ENCODE data around the gene TENM4. TPM values are rescaled to one million over a fixed set of nuclear protein-coding genes. Genes with fewer than 3 reads are reported as not detected.
A peak's percentile ranks its signal among the peaks of the same experiment; 100 is the strongest.
"Not testable (repeated sequence)": the region's sequence is repeated elsewhere in the genome, so short reads cannot be mapped to it uniquely, and the experiment has no call there.

TENM4 gene
- total and polyA plus RNA-seq, 10 of the 15 experiments (the other 5 are each of a cell fraction or from before 2014, with no cell fraction given) = 0.03 to 0.12 (median 0.06) TPM; not detected in 7

- no peak overlapping the region for H3K4me3 ChIP-seq
- WGBS (ENCODE audit: insufficient coverage, insufficient replicate concordance, low lambda C conversion rate, missing lambda C conversion rate) = 10% methylated on average over 7 of the region's 7 CpGs
- BruUV-seq (replicated peaks) = no TSS peak
- intact Hi-C loops (cut with micrococcal nuclease; ENCODE audit: unreplicated experiment) = no loop called here
- H3K36me3 ChIP-seq (ENCODE audit: control insufficient read depth in 2 of 2, insufficient read depth in 2 of 2, low read length in 1 of 2) = no peaks in the 10 kb centered on the region
- SMC1A ChIA-PET (ENCODE audit: uncharacterized antibody, unreplicated experiment) = no interaction called here
- no peak overlapping the region for H3K9ac ChIP-seq (ENCODE audit: control insufficient read depth, insufficient read depth, low read length)
- TF ChIP-seq CEBPB (IDR thresholded peaks at IDR 0.05; ENCODE audit: borderline replicate concordance in 1 of 2, low read depth in 2 of 2, low read length in 2 of 2) (no peak), ZNF274 (IDR thresholded peaks at IDR 0.05; ENCODE audit: insufficient read depth, insufficient read length) (no peak), BHLHE40 (IDR thresholded peaks at IDR 0.05; ENCODE audit: borderline replicate concordance in 1 of 2, low read depth in 2 of 2, low read length in 1 of 2) (0 out of 4 replicates have a peak, but pooled peaks of 1 of the 2 experiments have one; percentile 10)
- H3K27ac ChIP-seq (ENCODE audit: control insufficient read depth, insufficient read depth) = no peak overlapping the region
- in situ Hi-C loops (cut with MboI) = no loop called here
- H3K4me2 ChIP-seq (ENCODE audit: control insufficient read depth, insufficient read depth) = no peak overlapping the region
- no peak overlapping the region; the same call in 1 of the 2 replicates for H2AFZ ChIP-seq (ENCODE audit: control insufficient read depth, low read depth, low read length)
- FAIRE-seq (no peak), DNase-seq (ENCODE audit: low read depth, low spot score) (no peak), ATAC-seq (no peak)
- H3K79me2 ChIP-seq (ENCODE audit: control insufficient read depth, insufficient read depth, low read length) = no peaks in the 10 kb centered on the region
- RAD21 ChIA-PET (ENCODE audit: unreplicated experiment) = no interaction called here
- H3K4me1 ChIP-seq (ENCODE audit: control insufficient read depth, insufficient read depth, low read length) = no peaks in the 10 kb centered on the region
- H4K20me1 ChIP-seq (ENCODE audit: control insufficient read depth, insufficient read depth) = no peaks in the 10 kb centered on the region
- H3K27me3 ChIP-seq (replicated peaks in 1 of 2; ENCODE audit: control insufficient read depth in 2 of 2, insufficient read depth in 2 of 2, low read length in 1 of 2) = no peaks in the 10 kb centered on the region
- POLR2A ChIA-PET = no interaction called here
- no peaks in the 10 kb centered on the region; the same call in 2 of the 3 replicates for H3K9me3 ChIP-seq (replicated peaks; ENCODE audit: control insufficient read depth, insufficient read depth, low read length)
- CTCF ChIA-PET = no interaction called here
Measured at GRCh38 chr11:79193663-79194310, 247.0 kb downstream of the TENM4 start.

GRCh38 chr11:79192836-79193235 is 248.0 kb downstream of the TENM4 start:
- Histone ChIP-seq H3K36me3 (ENCODE audit: control insufficient read depth in 2 of 2, insufficient read depth in 2 of 2, low read length in 1 of 2) (no peaks in the 10 kb centered on the region), H3K4me2 (ENCODE audit: control insufficient read depth, insufficient read depth) (no peak overlapping the region), H2AFZ (ENCODE audit: control insufficient read depth, low read depth, low read length) (no peak overlapping the region), H3K9me3 (replicated peaks; ENCODE audit: control insufficient read depth, insufficient read depth, low read length) (no peaks in the 10 kb centered on the region; the same call in 2 of the 3 replicates), H3K4me1 (ENCODE audit: control insufficient read depth, insufficient read depth, low read length) (no peaks in the 10 kb centered on the region), H4K20me1 (ENCODE audit: control insufficient read depth, insufficient read depth) (no peaks in the 10 kb centered on the region), H3K4me3 (no peak overlapping the region), H3K27me3 (replicated peaks in 1 of 2; ENCODE audit: control insufficient read depth in 2 of 2, insufficient read depth in 2 of 2, low read length in 1 of 2) (no peaks in the 10 kb centered on the region), H3K79me2 (ENCODE audit: control insufficient read depth, insufficient read depth, low read length) (no peaks in the 10 kb centered on the region), H3K27ac (ENCODE audit: control insufficient read depth, insufficient read depth) (no peak overlapping the region), H3K9ac (ENCODE audit: control insufficient read depth, insufficient read depth, low read length) (no peak overlapping the region)
- ChIA-PET SMC1A (ENCODE audit: uncharacterized antibody, unreplicated experiment) (no interaction called here), RAD21 (ENCODE audit: unreplicated experiment) (no interaction called here), POLR2A (no interaction called here), CTCF (no interaction called here)
- in situ Hi-C loops (cut with MboI) = no loop called here
- TF ChIP-seq E2F8 (IDR thresholded peaks at IDR 0.05; ENCODE audit: low read depth, partially characterized antibody) = no peak
- FAIRE-seq (no peak), DNase-seq (ENCODE audit: low read depth, low spot score) (no peak), ATAC-seq (no peak)
- 20% methylated on average over 2 of the region's 2 CpGs for WGBS (ENCODE audit: insufficient coverage, insufficient replicate concordance, low lambda C conversion rate, missing lambda C conversion rate)
- no TSS peak for BruUV-seq (replicated peaks)
- intact Hi-C loops (cut with micrococcal nuclease; ENCODE audit: unreplicated experiment) = no loop called here

- H3K27ac ChIP-seq (ENCODE audit: control insufficient read depth, insufficient read depth); DNase-seq (ENCODE audit: low read depth, low spot score); CTCF ChIA-PET; H3K9me3 ChIP-seq (replicated peaks; ENCODE audit: control insufficient read depth, insufficient read depth, low read length); H4K20me1 ChIP-seq (ENCODE audit: control insufficient read depth, insufficient read depth); H3K9ac ChIP-seq (ENCODE audit: control insufficient read depth, insufficient read depth, low read length); H3K27me3 ChIP-seq (replicated peaks in 1 of 2; ENCODE audit: control insufficient read depth in 2 of 2, insufficient read depth in 2 of 2, low read length in 1 of 2); BruUV-seq (replicated peaks); H3K4me1 ChIP-seq (ENCODE audit: control insufficient read depth, insufficient read depth, low read length); H3K79me2 ChIP-seq (ENCODE audit: control insufficient read depth, insufficient read depth, low read length); POLR2A ChIA-PET; in situ Hi-C loops (cut with MboI); FAIRE-seq; H2AFZ ChIP-seq (ENCODE audit: control insufficient read depth, low read depth, low read length); intact Hi-C loops (cut with micrococcal nuclease; ENCODE audit: unreplicated experiment); RAD21 ChIA-PET (ENCODE audit: unreplicated experiment); ATAC-seq; H3K36me3 ChIP-seq (ENCODE audit: control insufficient read depth in 2 of 2, insufficient read depth in 2 of 2, low read length in 1 of 2); SMC1A ChIA-PET (ENCODE audit: uncharacterized antibody, unreplicated experiment); H3K4me3 ChIP-seq; H3K4me2 ChIP-seq (ENCODE audit: control insufficient read depth, insufficient read depth): not testable (repeated sequence)
- 82% methylated on average over 12 of the region's 29 CpGs for WGBS (ENCODE audit: insufficient coverage, insufficient replicate concordance, low lambda C conversion rate, missing lambda C conversion rate)
Measured at GRCh38 chr11:79191716-79192115, 249.1 kb downstream of the TENM4 start.
